Chondrocyte (in vitro differentiated cells): ENCODE measurements around the gene MST1R. TPM values are rescaled to one million over a fixed set of nuclear protein-coding genes. Genes with fewer than 3 reads are reported as not detected.
"Not testable (repeated sequence)": the region's sequence is repeated elsewhere in the genome, so short reads cannot be mapped to it uniquely, and the experiment has no call there.

Source experiments
- DNase-seq: peaks from one replicate; pipeline ENCODE4 v3.0.0; 2021; ENCODE audit warnings: mixed read lengths, low spot score
- H3K27ac Mint-ChIP-seq: one replicate; pipeline ENCODE4 v1.8.0; 2021; ENCODE audit warnings: mild to moderate bottlenecking, moderate library complexity, mixed read lengths; ENCODE audit not compliant: unreplicated experiment
- H3K27me3 Mint-ChIP-seq: 2 replicates; pipeline ENCODE4 v1.8.0; 2021; ENCODE audit warnings: low read depth, mixed read lengths
- H3K36me3 Mint-ChIP-seq: 2 replicates; pipeline ENCODE4 v1.8.0; 2021; ENCODE audit warnings: low read depth, mixed read lengths
- H3K4me1 Mint-ChIP-seq: 2 replicates; pipeline ENCODE4 v1.8.0; 2021; ENCODE audit warnings: low read depth, mild to moderate bottlenecking, mixed read lengths
- H3K4me3 Mint-ChIP-seq: one replicate; pipeline ENCODE4 v1.8.0; 2021; ENCODE audit warnings: mild to moderate bottlenecking, moderate library complexity, mixed read lengths; ENCODE audit not compliant: unreplicated experiment
- H3K9me3 Mint-ChIP-seq: 2 replicates; pipeline ENCODE4 v1.8.0; 2021; ENCODE audit warnings: low read depth, mixed read lengths
- total RNA-seq: library from RNA; stranded (reverse); gene quantifications from 3 replicates; pipeline ENCODE4 v1.2.1, GENCODE V29; 2021
- TF ChIP-seq, protein P1 (sequence below): fragments of 200-600 bp; sonication (generic); IDR thresholded peaks from 2 replicates; pipeline ENCODE4 v1.5.0; 2021; ENCODE audit warnings: antibody characterized with exemption, mild to moderate bottlenecking, moderate library complexity

MST1R gene
- total RNA-seq, 1 donor from 2014 or later = 0.55 TPM

DNA sequence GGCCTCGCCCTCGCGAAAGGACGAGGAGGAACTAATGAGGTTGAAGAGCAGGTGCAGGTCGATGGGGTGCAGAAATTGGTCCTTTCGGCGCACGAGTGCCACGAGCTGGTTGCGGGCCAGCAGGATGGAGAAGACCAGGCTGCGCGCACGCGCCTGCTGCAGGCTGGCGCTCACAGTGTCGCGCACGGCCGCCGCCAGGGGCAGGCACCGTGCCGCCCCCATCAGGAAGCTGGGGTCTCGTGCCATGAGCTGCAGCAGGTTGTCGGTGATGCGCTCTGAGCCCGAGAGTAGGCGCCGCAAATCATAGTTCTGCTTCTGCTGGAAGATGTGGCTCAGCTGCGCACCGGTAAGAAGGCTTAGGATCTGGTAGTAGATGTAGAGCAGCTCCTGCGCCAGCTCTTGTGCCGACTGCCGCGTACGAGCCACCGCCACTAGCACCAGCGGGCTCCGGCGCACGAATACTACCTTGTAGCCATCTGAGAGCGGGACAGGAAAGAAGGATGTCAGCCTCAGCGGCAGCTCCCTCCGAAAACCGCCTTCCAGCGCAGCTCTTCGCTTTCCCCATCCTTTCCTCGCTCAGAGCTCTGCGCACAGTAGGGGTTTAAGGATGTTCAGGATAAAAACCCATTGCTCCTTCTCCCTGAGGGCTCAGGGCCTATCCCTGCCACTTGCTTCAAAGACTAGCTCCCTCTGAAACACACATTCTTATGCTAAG is 6.9 kb upstream of the MST1R start:
- Mint-ChIP-seq H3K4me3 (no peak overlapping the region), H3K4me1 (peaks cover 8% of the 10 kb centered on the region), H3K36me3 (peaks cover 14% of the 10 kb centered on the region), H3K27me3 (no peaks in the 10 kb centered on the region), H3K27ac (no peak overlapping the region), H3K9me3 (no peaks in the 10 kb centered on the region)
- TF ChIP-seq, protein P1, sequence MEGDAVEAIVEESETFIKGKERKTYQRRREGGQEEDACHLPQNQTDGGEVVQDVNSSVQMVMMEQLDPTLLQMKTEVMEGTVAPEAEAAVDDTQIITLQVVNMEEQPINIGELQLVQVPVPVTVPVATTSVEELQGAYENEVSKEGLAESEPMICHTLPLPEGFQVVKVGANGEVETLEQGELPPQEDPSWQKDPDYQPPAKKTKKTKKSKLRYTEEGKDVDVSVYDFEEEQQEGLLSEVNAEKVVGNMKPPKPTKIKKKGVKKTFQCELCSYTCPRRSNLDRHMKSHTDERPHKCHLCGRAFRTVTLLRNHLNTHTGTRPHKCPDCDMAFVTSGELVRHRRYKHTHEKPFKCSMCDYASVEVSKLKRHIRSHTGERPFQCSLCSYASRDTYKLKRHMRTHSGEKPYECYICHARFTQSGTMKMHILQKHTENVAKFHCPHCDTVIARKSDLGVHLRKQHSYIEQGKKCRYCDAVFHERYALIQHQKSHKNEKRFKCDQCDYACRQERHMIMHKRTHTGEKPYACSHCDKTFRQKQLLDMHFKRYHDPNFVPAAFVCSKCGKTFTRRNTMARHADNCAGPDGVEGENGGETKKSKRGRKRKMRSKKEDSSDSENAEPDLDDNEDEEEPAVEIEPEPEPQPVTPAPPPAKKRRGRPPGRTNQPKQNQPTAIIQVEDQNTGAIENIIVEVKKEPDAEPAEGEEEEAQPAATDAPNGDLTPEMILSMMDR = no peak
- DNase-seq = no peak

DNA sequence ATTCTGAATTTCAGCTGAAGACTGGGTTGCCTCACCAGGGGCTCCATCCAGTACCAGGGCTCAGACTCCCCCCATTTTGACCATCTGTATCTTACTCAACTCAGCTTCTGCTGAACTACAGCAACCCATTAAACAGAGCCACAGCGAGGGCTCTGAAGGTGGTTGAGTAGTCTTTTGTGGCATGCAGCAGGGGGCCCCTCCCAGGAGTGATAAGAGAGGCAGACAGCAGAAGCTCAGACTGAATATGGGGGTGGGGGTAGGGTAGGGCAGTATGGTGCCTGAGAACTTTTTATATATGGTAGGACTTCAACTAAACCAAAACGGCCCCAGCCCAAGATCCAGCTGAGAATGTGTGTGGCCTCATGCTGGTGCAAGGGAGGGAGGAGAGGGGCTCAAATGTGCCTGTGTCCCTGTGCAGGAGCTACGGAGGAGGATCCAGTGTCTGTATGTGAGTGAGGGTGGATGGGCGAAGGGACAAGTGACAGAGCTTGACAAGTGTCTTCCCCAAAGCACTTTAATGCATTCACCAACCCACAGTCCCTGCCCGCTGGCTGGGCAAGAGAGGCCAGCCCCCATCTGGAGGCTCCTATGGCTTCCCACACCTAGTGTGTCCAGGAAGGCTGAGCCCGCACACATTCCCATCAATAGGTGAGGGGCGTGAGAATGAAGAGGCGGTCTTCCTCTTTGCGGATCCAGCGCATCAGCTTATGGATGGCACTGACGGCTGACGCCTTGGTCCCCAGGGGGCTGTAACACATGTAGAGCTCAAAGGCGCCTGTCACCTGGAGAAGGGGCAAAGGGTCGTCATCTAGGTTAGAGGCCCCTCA is 4.9 kb upstream of the MST1R start:
- Mint-ChIP-seq H3K4me3 (no peak overlapping the region), H3K27me3 (no peaks in the 10 kb centered on the region), H3K27ac (no peak overlapping the region), H3K9me3 (no peaks in the 10 kb centered on the region), H3K4me1 (peaks cover 8% of the 10 kb centered on the region), H3K36me3 (peaks cover 14% of the 10 kb centered on the region)
- DNase-seq = no peak
- TF ChIP-seq, protein P1 = no peak

DNA sequence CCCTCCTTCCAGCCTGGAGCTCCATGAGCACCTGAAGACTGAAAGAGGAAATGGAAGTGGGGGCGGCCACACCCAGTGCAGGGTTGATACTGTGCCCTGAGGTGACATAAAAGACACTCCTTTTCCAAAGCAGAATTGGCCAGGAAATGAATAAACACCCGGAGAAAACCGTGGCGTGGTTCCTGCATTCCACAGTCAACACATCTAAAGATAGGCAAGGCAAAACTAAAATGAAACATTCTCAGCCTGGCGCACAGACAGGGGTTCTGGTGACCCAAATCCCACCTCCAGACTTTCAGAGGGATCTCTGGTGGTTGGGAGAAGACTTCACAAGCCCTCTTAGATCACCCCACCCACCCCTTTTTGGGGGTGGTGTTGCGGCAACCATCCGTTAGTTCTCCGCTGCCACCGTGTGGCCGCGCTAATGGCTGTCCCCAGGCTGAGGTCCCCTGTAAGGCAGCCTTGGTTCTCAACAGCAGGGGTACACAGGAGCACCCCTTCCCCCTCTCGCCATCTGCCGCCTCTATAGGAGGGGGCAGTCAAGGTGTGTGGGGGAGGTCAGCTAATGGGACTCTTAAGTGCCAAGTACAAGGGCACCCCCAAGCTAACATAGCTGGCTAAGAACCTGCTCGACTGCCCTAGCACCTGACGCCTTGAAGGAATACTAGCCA is 2.5 kb upstream of the MST1R start:
- peaks cover 6% of the 10 kb centered on the region for H3K36me3 Mint-ChIP-seq
- peak overlapping the region; percentile 65 for H3K4me3 Mint-ChIP-seq
- TF ChIP-seq, protein P1 = peak; percentile 88
- H3K27ac Mint-ChIP-seq = no peak overlapping the region
- DNase-seq = no peak
- no peaks in the 10 kb centered on the region for H3K9me3 Mint-ChIP-seq
- H3K27me3 Mint-ChIP-seq = no peaks in the 10 kb centered on the region
- peaks cover 8% of the 10 kb centered on the region for H3K4me1 Mint-ChIP-seq

DNA sequence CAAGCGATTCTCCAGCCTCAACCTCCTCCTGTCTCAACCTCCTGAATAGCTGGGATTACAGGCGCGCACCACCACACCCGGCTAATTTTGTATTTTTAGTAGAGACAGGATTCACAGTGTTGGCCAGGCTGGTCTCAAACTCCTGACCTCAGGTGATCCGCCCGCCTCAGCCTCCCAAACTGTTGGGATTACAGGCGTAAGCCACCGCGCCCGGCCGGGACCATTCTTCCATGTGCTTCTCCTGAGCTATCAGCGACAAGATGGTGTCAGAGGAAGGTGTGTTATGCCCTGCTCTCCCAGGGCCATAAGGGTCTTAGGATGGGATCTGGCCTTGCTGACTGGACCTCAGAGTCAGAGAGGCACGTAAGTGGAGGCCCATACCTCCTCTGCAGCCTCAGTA is 775 bp upstream of the MST1R start:
- H3K36me3 Mint-ChIP-seq, H3K27ac Mint-ChIP-seq, H3K27me3 Mint-ChIP-seq, DNase-seq, H3K9me3 Mint-ChIP-seq, H3K4me3 Mint-ChIP-seq: not testable (repeated sequence)
- H3K4me1 Mint-ChIP-seq = peaks cover 14% of the 10 kb centered on the region

DNA sequence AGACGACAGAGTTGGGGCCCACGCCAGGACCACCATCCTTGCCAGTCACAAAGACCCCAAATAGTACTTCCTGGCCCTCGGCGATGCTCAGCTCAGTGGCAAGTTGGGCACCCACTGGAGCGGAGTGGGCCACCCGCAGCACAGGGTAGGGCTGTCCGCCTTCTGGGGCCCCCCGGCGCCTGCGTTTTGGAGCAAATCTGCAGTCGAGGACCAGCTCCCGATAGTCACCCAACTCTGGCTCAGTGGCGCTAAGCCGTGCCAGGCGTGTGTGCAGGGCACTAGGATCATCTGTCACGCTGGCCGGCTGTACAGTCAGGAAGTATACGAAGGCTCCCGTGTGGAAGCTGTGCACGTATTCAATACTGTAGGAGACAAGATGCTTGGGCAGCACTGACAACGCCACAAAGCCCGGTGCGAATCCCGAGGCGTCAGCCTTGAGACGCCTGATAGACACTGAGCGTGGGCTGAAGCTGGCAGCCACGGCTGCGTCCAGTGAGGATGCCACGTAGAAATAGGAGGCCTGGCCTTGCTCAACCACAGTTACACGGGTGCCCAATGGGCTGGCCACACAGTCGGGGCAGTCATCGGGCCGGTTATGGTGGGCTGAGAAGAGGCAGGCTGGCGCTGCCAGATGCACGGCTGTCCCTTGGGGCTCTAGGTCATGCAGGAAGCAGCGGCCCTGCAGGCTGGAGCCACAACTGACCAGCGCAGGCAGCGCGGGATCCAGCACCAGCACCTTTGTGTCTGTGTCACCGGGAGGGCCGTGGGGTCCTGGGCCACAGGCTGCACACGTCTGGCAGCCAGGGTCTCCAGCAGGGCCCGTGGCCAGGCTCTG is 945 bp downstream of the MST1R start:
- TF ChIP-seq, protein P1 = no peak
- Mint-ChIP-seq H3K27ac (no peak overlapping the region), H3K36me3 (no peaks in the 10 kb centered on the region), H3K4me3 (no peak overlapping the region), H3K9me3 (no peaks in the 10 kb centered on the region), H3K27me3 (no peaks in the 10 kb centered on the region), H3K4me1 (peaks cover 14% of the 10 kb centered on the region)
- DNase-seq = no peak
